ENCODE data around the gene TUBA3E.
"Not testable (repeated sequence)": the region's sequence is repeated elsewhere in the genome, so short reads cannot be mapped to it uniquely, and the experiment has no call there.

GRCh38 chr2:130151145-130151512 lies 47.1 kb downstream of the TUBA3E start:
- not testable (repeated sequence) for TF ChIP-seq CTCF (optimal IDR thresholded peaks at IDR 0.05 in 1 of 3, IDR thresholded peaks at IDR 0.05 in 1 of 3, conservative IDR thresholded peaks at IDR 0.05 in 1 of 3; ENCODE audit: extremely low read depth in 1 of 3, insufficient read depth in 2 of 3, low read length in 3 of 3); EZH2 (IDR thresholded peaks at IDR 0.05; ENCODE audit: low read length)

Data from keratinocyte (primary cell).